ENCODE measurements around the gene JADE1. TPM values are rescaled to one million over a fixed set of nuclear protein-coding genes. Genes with fewer than 3 reads are reported as not detected.

The JADE1 gene
- total RNA-seq, 1 donor from 2014 or later = 23.0 TPM

DNA sequence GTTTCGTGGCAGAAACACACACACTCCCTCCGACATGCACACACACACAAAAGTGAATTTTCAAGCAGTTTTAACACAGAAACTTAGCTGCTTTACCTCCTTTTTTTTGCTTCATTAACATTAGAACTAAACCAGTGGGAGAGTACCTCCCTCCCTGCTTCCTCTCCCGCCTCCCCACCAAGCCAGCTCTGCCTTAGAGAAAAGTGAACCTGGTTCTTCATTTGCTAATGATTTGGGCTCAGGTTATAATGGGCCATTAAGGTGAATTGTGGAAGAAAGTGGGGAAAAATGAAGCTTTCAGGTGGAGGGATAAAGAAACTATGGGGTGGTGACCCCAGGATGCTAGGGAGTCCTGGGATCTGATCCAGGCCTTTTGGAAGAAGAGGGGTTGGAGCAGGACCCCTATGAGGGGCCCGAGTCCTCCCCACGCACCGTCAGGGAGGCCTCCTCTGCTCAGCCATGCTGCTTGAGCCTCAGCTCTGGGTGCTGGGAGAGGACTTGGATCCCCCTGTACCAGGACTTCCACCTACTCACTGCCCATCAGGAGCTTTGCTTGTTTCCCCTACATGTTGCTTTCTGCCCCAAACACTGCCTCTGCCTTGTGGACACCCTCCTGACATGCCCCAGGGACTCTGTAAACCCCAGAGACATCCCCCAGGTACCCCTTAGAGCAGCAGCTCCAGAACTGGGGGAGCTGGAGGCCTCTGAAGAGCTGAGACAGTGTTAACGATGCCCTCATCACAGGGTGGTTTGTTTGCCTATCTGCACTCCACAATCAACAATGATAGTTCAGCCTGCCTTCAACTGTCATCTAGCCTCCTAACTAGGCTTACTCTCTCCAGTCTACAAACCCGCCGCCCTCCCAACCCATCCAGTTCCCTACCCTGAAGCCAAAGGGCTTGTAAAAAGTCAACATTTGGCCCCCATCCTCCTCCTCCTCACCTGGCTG is 6.5 kb upstream of the JADE1 start:
- intact Hi-C loops (cut with DNase I) = no loop called here
- DNase-seq (ENCODE audit: low spot score) = no peak

DNA sequence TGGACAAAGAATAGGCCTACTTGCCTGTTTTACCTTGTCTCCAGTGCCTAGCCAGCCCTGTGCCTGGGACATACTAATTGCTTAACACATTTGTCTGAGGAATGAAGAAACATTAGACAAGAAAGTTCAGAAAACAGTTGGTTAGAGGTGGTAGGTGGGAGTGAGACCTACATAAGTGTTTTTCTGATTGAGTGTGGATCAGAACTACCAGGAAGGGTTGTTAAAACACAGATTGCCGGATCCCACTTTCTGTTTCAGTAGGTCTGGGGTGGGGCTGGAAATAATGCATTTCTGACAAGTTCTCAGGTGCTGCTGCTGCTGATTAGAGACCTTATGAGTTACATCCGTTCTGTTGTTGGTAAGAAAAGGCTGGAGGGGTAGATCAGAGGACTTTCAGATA is 5.7 kb upstream of the JADE1 start:
- intact Hi-C loops (cut with DNase I) = no loop called here

DNA sequence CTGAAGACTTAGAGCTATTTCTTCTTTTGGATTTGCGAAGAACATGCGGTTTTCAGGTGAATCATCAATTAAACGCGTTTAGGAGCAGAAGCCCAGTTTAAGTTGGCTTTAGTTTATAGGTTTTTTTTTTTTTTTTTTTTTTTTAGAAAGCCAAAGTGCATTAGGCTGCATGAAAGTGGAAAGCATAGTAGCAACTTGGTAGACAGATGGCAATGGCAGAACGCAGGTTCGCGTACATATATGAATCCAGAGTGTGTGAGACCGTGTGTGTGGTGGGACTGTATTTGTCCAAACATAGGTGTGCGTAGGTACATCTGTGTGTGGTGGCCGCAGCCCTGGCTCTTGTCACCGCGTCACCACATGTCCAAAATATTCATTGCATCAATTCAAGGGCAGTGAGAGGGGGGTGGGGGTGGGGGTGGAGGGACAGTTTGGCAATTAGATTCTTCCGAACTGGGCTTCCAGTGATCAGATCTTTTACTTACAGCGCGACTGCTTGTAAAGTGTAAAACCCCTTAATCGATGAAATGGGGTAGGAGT is 901 bp downstream of the JADE1 start:
- DNase-seq (ENCODE audit: low spot score) = no peak
- intact Hi-C loops (cut with DNase I) = loop anchor here (2.0 to 5.0 kb wide), 6 partner anchors 48 to 523 kb away; partner anchors contain the start of genes PGRMC2 and SCLT1

More for the DNA sequence above, 5.7 kb upstream of the JADE1 start:
- no peak for DNase-seq (ENCODE audit: low spot score)

DNA sequence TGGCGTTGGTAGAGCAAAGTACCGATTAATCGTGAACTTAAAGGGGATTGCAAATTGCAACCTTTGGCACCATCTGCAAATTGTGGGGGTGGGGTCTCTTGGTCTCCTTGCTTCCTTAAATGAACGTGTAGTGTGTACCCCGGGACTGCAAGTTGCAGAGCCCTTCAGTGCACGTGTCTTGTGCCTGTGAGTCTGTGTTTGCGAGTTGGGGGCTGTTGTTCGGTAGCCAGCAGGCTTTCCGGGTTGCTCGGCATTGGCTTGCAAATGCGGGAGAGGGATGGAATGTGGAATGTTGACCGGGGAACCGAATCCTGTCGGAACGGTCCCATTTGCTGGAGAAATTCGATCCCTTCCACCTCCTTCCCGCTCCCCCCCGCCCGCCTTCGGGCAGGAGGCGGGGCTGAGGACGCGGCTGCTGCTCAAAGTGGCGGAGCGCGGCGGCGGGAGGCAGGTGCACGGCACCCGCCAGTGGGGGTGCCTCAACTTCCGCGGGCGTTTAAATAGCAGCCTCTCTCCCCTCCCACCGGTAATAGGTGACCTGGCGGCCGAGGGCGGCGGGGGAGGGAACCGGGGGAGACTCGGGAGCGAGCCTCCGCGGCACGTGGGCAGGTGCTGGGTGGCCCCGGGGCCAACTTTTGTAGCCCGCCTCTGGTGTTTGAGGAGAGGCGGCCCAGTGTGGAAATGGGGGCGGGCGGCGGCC is 1.5 kb downstream of the JADE1 start:
- intact Hi-C loops (cut with DNase I) = loop anchor here (2.0 to 5.0 kb wide), 6 partner anchors 48 to 524 kb away; partner anchors contain the start of genes PGRMC2 and SCLT1
- DNase-seq (ENCODE audit: low spot score) = peak; percentile 89

DNA sequence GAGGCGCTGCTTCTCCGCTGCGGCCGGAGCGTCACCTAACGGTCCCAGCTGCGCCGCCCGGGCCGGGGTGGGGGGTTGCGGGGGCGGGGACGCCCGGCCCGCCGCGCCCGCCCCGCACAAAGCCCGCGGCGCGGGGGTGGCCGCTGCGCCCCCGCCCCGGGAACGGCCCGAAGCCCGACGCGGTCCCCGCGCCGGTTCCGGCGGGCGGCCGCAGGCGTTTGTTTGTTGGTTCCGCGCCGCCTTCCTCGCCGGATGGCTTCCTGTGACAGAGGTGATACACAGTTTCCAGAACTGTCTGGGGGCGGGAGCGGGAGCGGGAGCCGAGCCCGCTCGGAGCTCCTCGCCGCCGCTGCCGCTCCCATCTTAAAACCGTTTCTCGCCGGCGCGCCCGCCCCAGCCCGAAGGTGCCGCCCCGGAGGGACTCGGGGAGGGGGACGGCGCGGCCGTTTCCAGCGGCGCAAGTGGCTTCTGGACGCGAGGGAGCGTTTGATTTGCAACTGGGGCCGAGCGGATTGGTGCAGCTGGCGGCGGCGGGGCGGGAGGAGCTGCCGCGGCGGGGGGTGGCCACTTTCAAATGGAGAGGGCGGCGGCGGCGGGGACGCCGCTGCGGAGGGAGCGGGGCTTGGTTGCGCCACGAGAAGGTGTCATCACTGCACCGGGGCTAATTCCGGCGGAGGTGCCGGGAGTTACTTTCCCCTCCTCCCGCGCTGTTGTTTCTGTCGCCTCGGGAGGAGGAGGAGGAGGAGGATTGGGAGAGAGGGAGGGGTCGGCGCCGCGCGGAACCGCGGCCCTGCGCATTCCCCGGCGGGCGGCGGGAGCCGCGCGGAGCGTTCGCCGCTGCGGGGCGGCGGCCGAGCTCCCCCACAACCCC is 2.3 kb downstream of the JADE1 start:
- peak; percentile 95 for DNase-seq (ENCODE audit: low spot score)
- intact Hi-C loops (cut with DNase I) = loop anchor here (2.0 to 5.0 kb wide), 7 partner anchors 23 to 525 kb away; partner anchors contain the start of genes PGRMC2 and SCLT1

DNA sequence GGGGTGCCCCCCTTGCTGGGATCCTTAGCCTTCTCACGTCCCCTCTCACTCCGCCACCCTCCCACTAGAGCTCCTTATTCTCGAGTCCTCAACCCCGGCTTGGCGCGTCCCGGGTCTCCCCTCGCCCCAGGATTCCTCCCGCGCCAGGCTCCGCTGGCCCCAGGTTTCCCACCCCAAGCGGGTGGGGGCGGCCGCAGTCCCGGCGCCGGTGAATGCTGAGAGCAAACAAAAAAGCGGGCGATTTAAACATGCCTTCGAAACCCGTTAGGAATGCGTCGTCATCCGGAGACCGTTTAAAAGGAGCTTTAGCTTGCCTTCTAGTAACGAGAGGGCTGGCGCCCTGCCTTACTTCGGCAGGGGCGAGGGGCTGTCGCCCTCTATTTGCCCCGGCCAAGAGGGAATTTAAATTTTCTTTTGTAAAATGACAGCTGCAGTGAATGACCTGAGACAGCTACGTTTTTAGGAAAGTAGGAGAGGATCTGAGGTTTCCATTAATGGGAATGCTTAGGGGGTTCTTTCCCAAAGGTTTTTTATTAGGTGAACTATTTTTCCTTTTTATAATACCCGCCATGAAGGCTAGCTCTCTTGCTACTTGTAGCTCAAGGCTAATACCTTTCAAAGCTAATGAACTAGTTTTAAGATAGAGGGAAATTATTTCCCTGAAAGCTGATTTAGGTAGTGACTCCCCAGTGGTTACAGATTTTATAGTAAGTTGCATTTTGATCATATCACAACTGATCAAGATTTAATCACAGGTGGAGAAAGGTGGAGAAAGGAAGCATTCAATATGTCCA is 3.1 kb downstream of the JADE1 start:
- peak; percentile 80 for DNase-seq (ENCODE audit: low spot score)
- intact Hi-C loops (cut with DNase I) = loop anchor here (2.0 to 5.0 kb wide), 4 partner anchors 22 to 525 kb away; partner anchors contain the start of genes PGRMC2 and SCLT1

DNA sequence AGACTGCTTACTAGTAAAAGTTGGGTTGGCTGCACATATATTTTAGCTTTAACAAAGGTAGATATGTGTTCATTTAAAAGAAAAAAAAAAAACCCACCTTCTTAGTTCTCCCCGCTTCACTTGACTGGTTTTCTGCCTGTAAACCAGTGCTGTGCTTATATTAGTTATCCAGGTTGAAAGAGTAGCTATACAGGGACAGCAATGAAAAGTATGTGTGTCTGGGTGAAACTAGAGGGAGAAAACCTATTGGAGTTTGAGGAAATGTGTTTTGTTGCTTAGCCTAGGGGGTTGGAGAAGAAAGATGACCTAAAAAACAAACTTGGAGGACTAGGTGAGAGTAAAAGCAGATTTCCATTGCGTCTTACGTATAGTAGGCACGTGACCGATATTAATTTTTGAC is 4.5 kb downstream of the JADE1 start:
- intact Hi-C loops (cut with DNase I) = loop anchor here (2.0 to 5.0 kb wide), 4 partner anchors 21 to 527 kb away; partner anchors contain the start of genes PGRMC2 and SCLT1
- no peak for DNase-seq (ENCODE audit: low spot score)

DNA sequence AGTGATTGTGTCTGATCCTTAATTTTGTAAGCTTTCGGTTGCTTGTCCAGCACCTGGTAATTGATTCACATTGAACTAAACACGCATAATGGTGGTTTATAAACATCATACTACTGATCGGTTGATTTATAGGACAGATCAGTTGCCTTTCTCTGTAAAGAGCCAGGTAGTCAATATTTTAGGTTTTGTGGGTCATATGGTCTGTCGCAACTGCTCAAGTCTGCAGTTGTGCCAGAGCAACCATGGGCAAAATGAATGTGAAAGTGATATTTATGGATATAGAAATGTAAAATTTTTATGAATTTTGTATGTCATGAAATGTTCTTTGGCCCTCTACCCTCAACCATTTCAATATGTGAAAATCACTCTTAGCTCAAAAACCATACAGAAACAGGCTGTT is 8.9 kb downstream of the JADE1 start:
- intact Hi-C loops (cut with DNase I) = no loop called here
- DNase-seq (ENCODE audit: low spot score) = no peak

DNA sequence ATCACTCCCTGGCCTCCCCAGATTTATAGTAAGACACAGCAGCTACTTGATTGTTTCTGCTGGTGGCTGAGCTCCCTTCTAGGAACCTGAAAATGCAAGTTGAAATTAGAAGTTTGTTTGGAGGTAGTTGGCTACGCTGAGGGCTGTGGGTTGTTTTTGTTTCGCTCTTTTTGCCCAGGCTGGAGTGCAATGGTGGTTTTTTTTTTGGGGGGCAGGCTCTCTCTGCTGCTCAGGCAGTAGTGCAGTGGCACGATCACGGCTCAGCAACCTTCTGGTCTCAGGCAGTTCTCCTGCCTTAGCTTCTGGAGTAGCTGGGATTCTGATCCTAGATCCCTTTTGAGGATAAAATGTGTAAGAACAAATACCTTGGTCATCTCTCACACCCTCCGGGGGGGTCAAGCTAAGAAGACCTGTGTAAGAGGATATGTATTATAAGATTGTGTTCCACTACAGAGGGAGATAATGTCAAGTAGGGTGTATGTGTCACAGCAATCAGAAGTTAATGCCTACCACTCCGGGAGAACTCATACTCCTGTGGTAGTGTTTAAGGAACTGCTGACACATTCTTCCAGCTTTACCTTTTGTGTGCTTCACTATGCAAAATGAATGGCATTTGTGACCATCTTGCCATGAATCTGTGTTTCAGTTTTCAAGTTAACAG is 9.7 kb downstream of the JADE1 start:
- no peak for DNase-seq (ENCODE audit: low spot score)
- intact Hi-C loops (cut with DNase I) = no loop called here

DNA sequence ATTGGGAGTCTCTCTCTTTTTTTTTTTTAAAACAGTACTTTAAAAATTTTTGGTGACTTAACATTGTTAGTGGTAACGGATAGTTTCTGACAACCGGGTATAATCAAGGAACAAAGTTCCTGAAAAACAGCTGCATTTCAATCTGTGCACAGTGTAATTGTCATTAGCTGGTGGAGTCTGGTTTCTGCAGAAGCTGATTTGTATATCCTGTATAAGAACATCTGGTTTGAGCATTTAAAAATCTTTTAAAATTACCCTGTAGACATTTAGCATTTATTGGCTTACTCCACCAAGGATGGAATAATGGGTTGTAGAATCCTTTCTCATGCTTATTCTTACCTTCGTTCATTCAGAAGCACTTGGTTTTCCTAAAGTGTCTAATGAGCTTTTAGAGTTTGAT is 11.2 kb downstream of the JADE1 start:
- intact Hi-C loops (cut with DNase I) = no loop called here
- DNase-seq (ENCODE audit: low spot score) = no peak

DNA sequence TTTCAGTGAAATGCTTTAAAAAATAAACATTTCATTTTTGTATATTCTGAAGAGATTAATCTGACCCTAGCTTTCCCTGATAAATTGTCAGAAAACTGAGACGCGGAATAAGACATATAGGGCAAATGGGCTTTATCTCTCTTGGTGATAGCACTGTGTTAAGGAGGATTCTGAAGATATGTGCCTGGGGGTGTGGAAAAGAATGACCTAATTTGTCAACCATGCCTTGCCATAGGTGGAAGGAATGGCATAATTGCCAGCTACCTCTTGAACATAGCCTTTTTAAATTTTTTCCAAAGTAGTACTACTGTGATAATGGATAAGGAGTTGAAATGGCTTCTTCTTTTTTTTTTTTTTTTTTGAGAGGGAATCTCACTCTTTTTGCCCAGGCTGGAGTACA is 11.7 kb downstream of the JADE1 start:
- intact Hi-C loops (cut with DNase I) = no loop called here
- no peak for DNase-seq (ENCODE audit: low spot score)

DNA sequence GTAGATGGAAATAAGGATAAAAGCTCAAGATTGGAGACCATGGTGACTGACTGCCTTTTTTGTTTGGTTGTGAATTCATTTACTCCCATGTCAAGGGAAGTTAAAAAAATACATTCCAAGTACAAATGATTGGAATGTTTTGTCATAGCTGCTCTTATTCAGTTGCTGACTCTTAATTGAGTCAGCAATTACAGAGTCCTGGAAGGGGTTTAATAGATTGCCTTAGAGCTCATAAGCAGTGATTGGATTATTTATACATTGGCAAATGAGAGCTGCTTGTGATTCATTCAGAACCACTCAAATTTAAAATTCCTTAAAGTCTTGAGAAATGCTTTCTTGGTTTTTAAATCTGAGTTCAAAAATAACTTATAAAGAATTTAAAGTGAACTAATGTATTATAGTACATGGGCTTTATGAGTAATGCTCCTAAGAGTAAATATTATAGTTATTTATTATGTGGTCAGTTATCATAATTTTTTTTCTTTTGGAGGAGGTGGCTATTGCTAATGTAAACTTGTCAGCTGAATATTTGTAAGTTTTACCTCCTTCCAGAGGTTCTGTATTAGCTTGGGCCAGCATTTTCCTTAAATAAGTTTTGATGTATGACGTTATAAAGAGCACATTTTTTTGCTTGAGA is 13.6 kb downstream of the JADE1 start:
- DNase-seq (ENCODE audit: low spot score) = no peak
- intact Hi-C loops (cut with DNase I) = no loop called here

DNA sequence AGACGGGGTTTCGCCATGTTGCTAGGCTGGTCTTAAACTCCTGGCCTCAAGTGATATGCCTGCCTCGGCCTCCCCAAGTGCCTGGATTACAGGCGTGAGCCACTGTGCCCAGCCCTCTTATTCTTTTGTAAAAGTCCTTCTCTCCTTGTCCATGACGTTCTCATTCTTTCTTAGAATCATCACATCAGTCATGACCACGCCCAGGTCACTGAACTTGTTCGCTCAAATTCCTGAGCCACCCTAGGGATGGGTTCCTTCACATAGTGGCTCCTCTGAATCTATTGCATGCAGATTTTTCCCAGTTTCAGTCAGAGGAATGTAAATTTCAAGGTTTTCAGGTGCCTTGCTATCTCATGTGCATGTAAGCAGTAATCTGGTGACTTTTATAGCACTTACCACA is 15.7 kb downstream of the JADE1 start:
- intact Hi-C loops (cut with DNase I) = no loop called here
- DNase-seq (ENCODE audit: low spot score) = no peak

DNA sequence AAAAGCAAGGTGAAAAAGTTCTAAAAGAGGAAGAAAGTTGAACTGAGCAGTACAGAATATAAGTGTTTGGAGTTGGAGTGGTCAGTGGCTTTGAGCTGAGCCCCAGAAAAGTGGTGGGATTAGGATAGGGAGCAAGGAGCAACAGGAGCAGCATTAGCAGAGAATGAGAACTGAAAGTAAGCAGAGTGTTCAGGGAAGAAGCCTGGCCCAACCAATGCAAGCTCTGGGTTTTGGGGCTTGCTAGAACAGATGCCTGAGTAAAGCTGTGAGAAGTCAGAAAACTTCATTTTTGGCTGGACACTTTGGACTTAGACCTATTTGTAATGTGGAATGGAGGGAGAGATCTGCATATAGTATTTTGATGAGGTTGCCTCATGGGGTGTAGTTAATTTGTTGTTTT is 17.8 kb downstream of the JADE1 start:
- intact Hi-C loops (cut with DNase I) = no loop called here
- DNase-seq (ENCODE audit: low spot score) = no peak

DNA sequence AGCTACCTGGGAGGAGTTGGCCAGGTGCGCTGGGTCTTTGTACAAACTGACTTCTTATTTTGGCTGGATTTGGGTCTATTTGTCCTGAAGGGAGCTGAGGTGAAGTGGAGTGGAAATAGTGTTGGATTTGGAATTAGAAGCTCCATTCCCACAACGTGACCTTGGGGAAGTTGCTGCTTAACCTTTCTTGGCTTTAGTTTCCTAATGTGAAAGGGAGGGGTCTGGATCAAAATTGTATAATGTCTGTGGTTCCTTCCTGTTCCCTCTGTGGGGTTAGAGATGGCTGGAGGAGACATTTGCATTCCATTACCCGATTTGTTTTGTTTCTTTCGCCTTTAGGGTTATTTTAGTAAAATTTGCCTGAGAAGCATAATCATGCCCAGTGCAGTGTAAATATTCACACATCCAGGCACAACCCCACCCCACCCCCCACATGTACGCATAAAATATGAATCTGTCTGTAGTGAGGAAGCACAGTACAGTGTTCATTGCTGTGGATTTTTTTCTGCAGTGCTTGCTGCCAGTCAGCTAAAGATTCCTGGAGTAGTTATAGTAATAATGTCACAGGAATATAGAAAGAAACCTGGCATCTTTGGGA is 21.5 kb downstream of the JADE1 start:
- intact Hi-C loops (cut with DNase I) = no loop called here
- no peak for DNase-seq (ENCODE audit: low spot score)

DNA sequence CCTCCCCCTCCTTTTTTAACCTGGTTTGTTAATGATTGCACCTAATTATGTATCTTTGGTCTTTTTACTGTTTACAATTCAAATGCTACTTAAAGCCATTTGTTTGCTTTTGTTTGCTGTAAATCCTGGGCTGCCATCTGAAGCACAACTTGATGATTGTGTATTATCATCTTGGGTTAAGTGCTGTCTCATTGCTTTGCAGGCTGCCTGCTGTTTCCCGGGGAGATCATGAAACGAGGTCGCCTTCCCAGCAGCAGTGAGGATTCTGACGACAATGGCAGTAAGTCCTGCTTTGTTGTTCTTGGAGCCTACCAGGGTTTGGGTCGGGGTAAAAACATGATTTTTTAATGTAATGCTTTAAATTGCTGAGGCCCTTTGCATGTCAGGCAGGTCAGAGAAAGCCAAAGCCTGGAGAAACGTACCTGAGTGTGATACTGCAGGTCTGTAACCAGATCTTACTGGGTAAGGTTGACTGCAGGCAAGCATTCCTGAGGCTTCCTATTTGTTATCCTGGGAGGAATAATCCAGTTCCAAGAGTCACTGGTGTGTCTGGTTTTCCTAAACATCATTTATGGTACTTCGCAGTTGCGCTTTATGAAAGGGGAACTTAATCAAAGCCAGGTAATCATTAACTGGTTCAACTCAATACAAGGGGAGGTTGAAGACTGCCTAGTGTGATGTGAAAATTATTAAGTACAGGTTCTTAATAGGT is 22.2 kb downstream of the JADE1 start:
- intact Hi-C loops (cut with DNase I) = no loop called here
- DNase-seq (ENCODE audit: low spot score) = no peak

DNA sequence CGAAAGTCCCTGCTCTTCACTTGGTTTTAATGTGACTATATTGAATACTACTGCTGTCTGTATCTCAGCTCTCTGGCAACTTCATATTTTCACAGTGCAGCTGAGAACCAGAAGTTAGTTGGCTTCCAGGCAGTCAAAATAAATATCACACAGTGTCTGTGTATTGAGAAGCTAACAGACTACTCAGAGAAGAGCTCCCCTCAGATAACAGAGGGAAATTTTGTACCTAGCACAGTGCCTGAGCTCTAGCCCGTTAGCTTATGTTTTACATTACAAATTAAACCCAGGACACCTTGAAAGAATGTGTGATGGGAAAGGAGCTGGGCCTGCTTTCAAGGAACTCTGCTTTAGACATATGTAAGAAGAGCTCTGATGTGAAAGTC is 22.7 kb downstream of the JADE1 start:
- intact Hi-C loops (cut with DNase I) = no loop called here

More for the DNA sequence above, 22.7 kb downstream of the JADE1 start:
- DNase-seq (ENCODE audit: low spot score) = no peak
